NCI-H345 treated with DMSO at 0.1 percent for 48 hours (cell line): ENCODE data around the gene CYB5R3.
"Not testable (repeated sequence)": the region's sequence is repeated elsewhere in the genome, so short reads cannot be mapped to it uniquely, and the experiment has no call there.

ENCODE experiments used
- DNase-seq: peaks from one replicate; lab custom pipeline; 2025; ENCODE audit not compliant: unreplicated experiment; lab: John Stamatoyannopoulos, UW

The CYB5R3 gene

DNA sequence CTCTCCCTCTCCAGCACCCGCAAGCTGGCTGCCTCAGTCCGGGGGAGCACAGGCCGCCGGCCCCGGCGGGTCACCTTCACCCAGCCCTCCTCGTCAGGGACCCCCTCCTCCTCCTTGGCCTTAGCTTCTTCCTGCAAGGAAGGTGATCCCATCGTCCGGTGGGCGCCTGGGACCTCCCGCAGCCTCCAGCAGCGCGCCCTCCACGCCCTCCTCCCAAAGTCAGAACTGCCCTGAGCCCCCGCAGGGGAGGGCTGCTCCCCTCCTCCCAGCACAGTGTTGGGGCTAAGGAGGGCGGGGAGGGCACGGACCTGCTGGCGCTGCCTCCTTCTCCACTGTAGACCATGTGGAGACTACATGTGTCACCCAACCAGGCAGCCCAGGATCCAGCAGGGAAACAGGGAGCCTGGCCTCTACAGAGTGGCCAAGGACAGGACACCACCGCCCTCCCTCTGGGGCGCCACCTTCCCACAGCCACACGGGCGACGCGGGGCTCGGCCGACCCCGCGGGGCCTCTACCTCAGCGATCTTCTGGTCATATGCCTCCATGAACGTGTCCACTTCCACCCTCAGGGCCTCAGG is 73.1 kb downstream of the CYB5R3 start:
- not testable (repeated sequence) for DNase-seq

DNA sequence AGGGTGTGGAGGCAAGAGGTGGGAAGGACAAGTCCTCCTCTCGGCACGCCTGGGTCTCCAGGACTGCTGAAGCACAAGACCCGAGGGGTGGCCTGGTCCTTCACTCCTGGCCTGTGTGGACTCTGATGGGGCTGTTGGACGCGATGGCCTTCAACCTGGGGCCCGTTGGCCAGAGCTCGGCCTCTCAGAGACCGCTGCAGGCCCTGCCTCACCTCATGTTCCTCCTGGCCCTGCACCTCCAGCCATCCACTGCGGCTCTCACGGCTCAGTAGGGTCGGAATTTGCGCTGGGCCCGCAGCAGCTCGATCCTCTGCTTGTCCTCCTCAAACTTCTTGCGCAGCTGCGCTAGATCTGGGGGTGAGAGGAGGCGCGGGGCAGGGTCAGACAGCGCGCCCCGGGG is 74.7 kb downstream of the CYB5R3 start:
- not testable (repeated sequence) for DNase-seq

DNA sequence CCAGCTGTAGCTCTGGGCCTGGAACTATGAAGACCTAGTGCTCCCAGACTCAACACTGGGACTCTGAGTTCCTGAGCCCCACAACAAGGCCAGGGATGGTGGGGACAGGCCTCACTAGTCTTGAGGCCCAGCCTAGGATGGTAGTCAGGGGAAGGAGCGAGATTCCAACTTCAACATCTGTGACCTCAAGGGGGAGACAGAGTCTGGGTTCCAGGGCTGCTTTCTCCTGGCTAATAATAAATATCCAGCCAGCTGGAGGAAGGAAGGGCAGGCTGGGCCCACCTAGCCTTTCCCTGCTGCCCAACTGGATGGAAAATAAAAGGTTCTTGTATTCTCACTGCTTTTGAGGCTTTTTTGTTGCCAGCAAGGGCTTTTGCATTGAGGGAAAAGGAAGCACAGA is 75.1 kb downstream of the CYB5R3 start:
- not testable (repeated sequence) for DNase-seq

DNA sequence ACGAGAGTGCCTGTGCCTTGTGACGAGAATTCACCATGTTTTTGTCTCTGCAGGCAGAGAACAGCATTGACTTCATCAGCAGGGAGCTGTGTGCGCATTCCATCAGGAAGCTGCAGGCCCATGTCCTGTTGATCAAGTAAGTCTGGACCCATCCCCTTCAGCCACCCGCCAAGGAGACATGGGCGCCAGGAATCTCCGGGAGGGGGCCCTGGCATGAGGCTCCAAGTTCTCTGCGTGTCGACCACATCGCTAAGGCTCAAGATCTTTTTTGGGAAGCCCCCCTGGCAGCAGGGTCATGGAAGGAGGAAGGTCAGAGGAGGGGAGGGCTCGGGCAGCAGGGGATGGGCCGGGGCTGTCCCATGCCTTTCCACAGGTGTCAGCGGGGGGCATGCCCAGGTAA is 78.1 kb downstream of the CYB5R3 start:
- not testable (repeated sequence) for DNase-seq

DNA sequence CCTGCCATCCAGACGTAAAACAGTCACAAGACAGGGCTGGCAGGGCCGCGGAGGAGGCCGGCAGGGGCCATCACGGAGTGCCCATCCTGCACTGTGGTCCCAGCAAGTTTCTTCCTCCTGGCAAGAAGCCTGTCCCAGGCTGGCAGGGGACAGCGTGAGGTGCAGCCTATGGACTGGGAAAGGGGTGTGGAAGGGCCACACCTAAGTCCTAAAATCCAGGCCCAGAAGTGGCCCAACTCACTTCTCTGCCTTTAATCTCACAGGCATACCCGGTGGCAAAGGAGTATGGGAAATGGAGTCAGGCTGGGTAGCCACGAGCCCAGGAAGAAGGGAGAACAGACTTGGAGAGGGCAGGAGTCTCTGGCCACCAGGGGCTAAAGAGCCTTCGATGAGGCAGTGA is 78.6 kb downstream of the CYB5R3 start:
- DNase-seq, result not testable (repeated sequence)

DNA sequence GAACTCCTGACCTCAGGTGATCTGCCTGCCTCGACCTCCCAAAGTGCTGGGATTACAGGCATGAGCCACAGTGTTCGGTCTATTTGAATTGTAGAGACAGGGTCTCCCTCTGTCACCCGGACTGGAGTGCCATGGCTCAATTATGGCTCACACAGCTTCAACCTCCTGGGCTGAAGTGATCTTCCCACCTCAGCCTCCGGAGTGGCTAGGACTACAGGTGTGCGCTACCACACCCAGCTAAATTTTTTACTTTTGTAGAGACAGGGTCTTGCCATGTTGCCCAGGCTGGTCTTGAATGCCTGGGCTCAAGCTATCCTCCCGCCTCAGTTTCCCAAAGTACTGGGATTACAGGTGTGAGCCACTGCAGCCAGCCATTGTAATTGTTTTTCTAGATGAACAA is 81.2 kb downstream of the CYB5R3 start:
- DNase-seq, result not testable (repeated sequence)
